Heart left ventricle (tissue), 16 donors: ENCODE results near the gene ZNF85. TPM values are rescaled to one million over a fixed set of nuclear protein-coding genes. Genes with fewer than 3 reads are reported as not detected.

Experiments
- ATAC-seq, 4 donors: fragments of 200-7000 bp; cut with Tn5 transposase; one replicate each; pipeline ENCODE4 v1.9.1; 2020 to 2022; ENCODE audit warnings: moderate library complexity in 4 of 4, mild to moderate bottlenecking in 3 of 4, moderate number of reproducible peaks in 1 of 4
- DNase-seq, 5 donors: peaks; one replicate each; pipeline ENCODE4 v3.0.0-alpha.2; 2020
- H3K27ac ChIP-seq, 12 donors: fragments of 200-600 bp; sonication (generic) in 4 of 12; one replicate each; pipeline versions ENCODE4 v1.5.0 to v1.8.0; 2016 to 2022; ENCODE audit warnings: mild to moderate bottlenecking in 2 of 12
- H3K27me3 ChIP-seq, 9 donors: fragments of 200-600 bp; sonication (generic) in 2 of 9; one replicate each; pipeline versions ENCODE4 v1.5.1 to v1.8.0; 2016 to 2022; ENCODE audit warnings: mild to moderate bottlenecking in 3 of 9
- H3K36me3 ChIP-seq, 9 donors: fragments of 200-600 bp; sonication (generic) in 2 of 9; one replicate each; pipeline versions ENCODE4 v1.5.0 to v1.8.0; 2018 to 2022; ENCODE audit warnings: mild to moderate bottlenecking in 2 of 9
- H3K4me1 ChIP-seq, 12 donors: fragments of 200-600 bp; sonication (generic) in 4 of 12; one replicate each; pipeline versions ENCODE4 v1.5.0 to v1.8.0; 2016 to 2022; ENCODE audit warnings: mild to moderate bottlenecking in 3 of 12
- H3K4me3 ChIP-seq, 12 donors: fragments of 200-600 bp; sonication (generic) in 4 of 12; one replicate each; pipeline versions ENCODE4 v1.5.0 to v1.8.0; 2017 to 2022; ENCODE audit warnings: mild to moderate bottlenecking in 9 of 12, moderate library complexity in 4 of 12
- H3K9me3 ChIP-seq, 12 donors: fragments of 200-600 bp; sonication (generic) in 4 of 12; one replicate each; pipeline versions ENCODE4 v1.5.0 to v1.8.0; 2016 to 2022; ENCODE audit warnings: mild to moderate bottlenecking in 1 of 12
- CTCF ChIP-seq, 12 donors: fragments of 200-600 bp; sonication (generic) in 4 of 12; IDR thresholded peaks; one replicate each; pipeline versions ENCODE4 v1.5.0 to v1.8.0; 2018 to 2022; ENCODE audit warnings: antibody characterized with exemption in 12 of 12, mild to moderate bottlenecking in 5 of 12
- POLR2A ChIP-seq, 2 donors: fragments of 450-650 bp; IDR thresholded peaks; one replicate each; pipeline ENCODE4 v1.6.1; 2017; ENCODE audit warnings: antibody characterized with exemption in 2 of 2, mild to moderate bottlenecking in 2 of 2, moderate library complexity in 2 of 2
- WGBS, 4 donors: extraction: QIAGEN DNeasy Blood & Tissue Kit in 2 of 4; methylation state at CpG; one replicate each; pipeline versions ENCODE4 v1.1.5 to v1.1.7; 2013 to 2018; 5-methylcytosine and 5-hydroxymethylcytosine counted together
- intact Hi-C, 10 donors: fragments of 100-400 bp; cut with DNase I; formaldehyde crosslinking; loops; one replicate each; pipeline versions ENCODE4 v1.11.1 to v1.14.2; 2022
- long read RNA-seq, 3 donors: library from polyadenylated mRNA; unstranded; transcript quantifications; one replicate each; pipeline ENCODE4 v2.0.0, GENCODE V29; 2020 to 2021
- polyA plus RNA-seq, 2 donors: library from polyadenylated mRNA; stranded (reverse); fragments of 200-250 nt; gene quantifications; one replicate each; pipeline ENCODE4 v1.2.3, GENCODE V29; 2013
- total RNA-seq, 9 donors: library from RNA; depleted of rRNA in 2 of 9; stranded (reverse); fragments of >200 nt in 2 of 9; fragmentation: NEBNext Ultra II Directional in 3 of 9; extraction: Animal tissue kit (Norgen Biotek cat#: 25700) in 3 of 9; gene quantifications; one replicate each; pipeline versions ENCODE4 v1.1.0 to v1.2.4, GENCODE V29; 2016 to 2023
- donor health status: ischemic (EF 13 %, LVEDD 7.1; RV severe dilation, severe dysfunction).
- donor health status: healthy with polysubstance abuse.
- donor health status: DM: no; HTN: yes; CAD: no.
- donor health status: DM: no; HTN: no; CAD: no.
- donor health status: ischemic (EF 25% LVEDD 6.9; RV normal size, moderate dysfunction).
- donor health status: ischemic (EF 25% LVEDD 5.7; RV mildly dilated, moderate dysfunction).
- donor health status: healthy.
- donor health status: DM: yes; HTN: yes; CAD: no.
- donor health status: ischemic (EF 35%, LVEDD 5.7; RV mildly dilated, moderate dysfunction).
- donor health status: nonischemic (EF 11% LVEDD 7.7; RV severe dilation, severe dysfunction).
- donor health status: DM: yes; HTN: yes; CAD: no.
- donor health status: PGD.
- donor health status: ischemic (EF 29% LVEDD 5.4; RV normal size, mild dysfunction).
- donor health status: nonischemic (EF 23%, LVEDD 6.1; RV moderate dilation, normal function).

Gene ZNF85
- total RNA-seq (1 to 10 TPM; 1.6 to 5.7 (median 2.7) TPM), polyA plus RNA-seq (1 to 10 TPM; 1.9 to 2.4 TPM)
- long read RNA-seq, donor 1, partial matches to known transcripts, result 0 of 5 reads
- long read RNA-seq, donor 1, other reads (novel, unspliced or antisense), result 1 of 5 reads
- long read RNA-seq, donor 2, transcript ZNF85-202 (4 exons, 2,296 nt), result major isoform, 6 of 7 reads
- long read RNA-seq, donor 2, partial matches to known transcripts, result 0 of 7 reads
- long read RNA-seq, donor 2, other reads (novel, unspliced or antisense), result 1 of 7 reads
- long read RNA-seq, donor 3, partial matches to known transcripts, result 0 of 3 reads
- long read RNA-seq, donor 3, other reads (novel, unspliced or antisense), result 1 of 3 reads

- Histone ChIP-seq H3K4me1 (peaks cover 0 to 14% (median 4%) of the 10 kb centered on the region in 12 donors), H3K9me3 (no peaks in the 10 kb centered on the region), H3K4me3 (peak within 1 kb of the TSS; percentile 52 to 85 (median 72)), H3K36me3 (peaks cover 0 to under 1% (median 0%) of the 10 kb centered on the region in 9 donors), H3K27me3 (no peaks in the 10 kb centered on the region), H3K27ac (peak within 1 kb of the TSS; percentile 60 to 87 (median 83))
- ATAC-seq (peak; percentile 99 to 100 (median 100)), DNase-seq (peak; percentile 91 to 94 (median 93))
- intact Hi-C loops, result loop anchor here in 5 of 10 donors (2.0 to 10.0 kb wide), 6 partner anchors 148 to 358 kb away; partner anchors contain the start of genes ZNF66 (in 2 of the 5), ZNF737 (in 2 of the 5), ZNF431 (in 1 of the 5) and ZNF626 (in 1 of the 5)
- peak in 1 of 2 donors; percentile 52 for TF ChIP-seq POLR2A (IDR thresholded peaks at IDR 0.05)
- TF ChIP-seq CTCF (IDR thresholded peaks at IDR 0.05), result no peak
- WGBS, 4 donors, result 0 to 1% (median 0%) methylated on average over 22 to 38 of the region's 38 CpGs
Measured at GRCh38 chr19:20923077-20923871, at the start of gene ZNF85. Gene ZNF85, plus strand, starts transcription at chr19:20923251. Its CDS starts 150 bp downstream, at chr19:20923401.

- H3K4me1 ChIP-seq, result no peaks in the 10 kb centered on the region
- no peak for ATAC-seq
- H3K4me3 ChIP-seq, result no peak overlapping the region
- TF ChIP-seq CTCF (IDR thresholded peaks at IDR 0.05), result no peak
- no peak for TF ChIP-seq POLR2A (IDR thresholded peaks at IDR 0.05)
- no peak overlapping the region for H3K27ac ChIP-seq
- no peak for DNase-seq
- no peaks in the 10 kb centered on the region for H3K36me3 ChIP-seq
- no peaks in the 10 kb centered on the region for H3K27me3 ChIP-seq
- intact Hi-C loops, result no loop called here
- peaks cover 0 to 29% (median 0%) of the 10 kb centered on the region in 12 donors for H3K9me3 ChIP-seq
- 57 to 78% (median 68%) methylated on average over 1 of the region's 1 CpG for WGBS, 4 donors
Measured at GRCh38 chr19:20879501-20879900, 43.5 kb upstream of the ZNF85 start.

GRCh38 chr19:20912973-20913372 lies 10.1 kb upstream of the ZNF85 start:
- H3K9me3 ChIP-seq, result peaks cover 0 to 7% (median 0%) of the 10 kb centered on the region in 12 donors
- no peak overlapping the region for H3K4me3 ChIP-seq
- WGBS, 4 donors, result 80 to 91% (median 84%) methylated on average over 3 of the region's 3 CpGs
- intact Hi-C loops, result no loop called here
- peaks cover 0 to 7% (median 0%) of the 10 kb centered on the region in 9 donors for H3K27me3 ChIP-seq
- H3K27ac ChIP-seq, result no peak overlapping the region
- ATAC-seq (no peak), DNase-seq (no peak)
- no peaks in the 10 kb centered on the region for H3K4me1 ChIP-seq
- H3K36me3 ChIP-seq, result no peaks in the 10 kb centered on the region
- TF ChIP-seq POLR2A (IDR thresholded peaks at IDR 0.05) (no peak), CTCF (IDR thresholded peaks at IDR 0.05) (no peak)

GRCh38 chr19:20925481-20925880 lies 2.4 kb downstream of the ZNF85 start:
- intact Hi-C loops, result loop anchor here in 5 of 10 donors (10.0 kb wide), 4 partner anchors 151 to 361 kb away; partner anchors contain the start of genes ZNF66 (in 2 of the 5), ZNF431 (in 1 of the 5) and ZNF737 (in 1 of the 5)
- DNase-seq, result no peak
- no peak for TF ChIP-seq CTCF (IDR thresholded peaks at IDR 0.05)

More at GRCh38 chr19:20925481-20925880, 2.4 kb downstream of the ZNF85 start:
- no peak for ATAC-seq
- Histone ChIP-seq H3K9me3 (no peaks in the 10 kb centered on the region), H3K36me3 (peaks cover 0 to 6% (median 0%) of the 10 kb centered on the region in 9 donors), H3K27me3 (no peaks in the 10 kb centered on the region), H3K27ac (no peak overlapping the region), H3K4me1 (peaks cover 0 to 14% (median 4%) of the 10 kb centered on the region in 12 donors), H3K4me3 (no peak overlapping the region)
- WGBS, 4 donors, result 76 to 85% (median 81%) methylated on average over 2 of the region's 2 CpGs
